ENCODE measurements around the gene TMEM151B. TPM values are rescaled to one million over a fixed set of nuclear protein-coding genes. Genes with fewer than 3 reads are reported as not detected.

Gene TMEM151B
- total RNA-seq, 1 experiment from 2014 or later: not detected

- intact Hi-C loops (cut with micrococcal nuclease; ENCODE audit: unreplicated experiment): no loop called here
- Mint-ChIP-seq H3K4me3 (ENCODE audit: unreplicated experiment) (no peak overlapping the region), H3K36me3 (ENCODE audit: insufficient read depth, unreplicated experiment) (peaks cover 32% of the 10 kb centered on the region), H3K9me3 (ENCODE audit: unreplicated experiment) (no peaks in the 10 kb centered on the region), H3K27ac (ENCODE audit: unreplicated experiment) (no peak overlapping the region), H3K4me1 (ENCODE audit: low read depth, unreplicated experiment) (no peaks in the 10 kb centered on the region), H3K27me3 (ENCODE audit: insufficient read depth, unreplicated experiment) (no peaks in the 10 kb centered on the region)
- ChIA-PET POLR2A (no interaction called here), CTCF (interaction anchor here (0.7 kb wide), 1 partner anchor 42 kb away, joined by 3 read pairs; no protein-coding TSS in a partner anchor)
- Histone ChIP-seq H3K4me3 (ENCODE audit: low read depth, low read length) (no peak overlapping the region), H3K9me3 (no peaks in the 10 kb centered on the region), H3K4me1 (no peaks in the 10 kb centered on the region), H3K36me3 (ENCODE audit: control insufficient read depth, insufficient read depth, low read length) (peaks cover 2% of the 10 kb centered on the region; the same call in 1 of the 2 replicates), H3K27me3 (replicated peaks; ENCODE audit: control insufficient read depth, insufficient read depth, low read length) (no peaks in the 10 kb centered on the region)
- no peak for TF ChIP-seq CTCF (IDR thresholded peaks at IDR 0.05; ENCODE audit: insufficient read depth in 1 of 2, low read depth in 1 of 2, low read length in 1 of 2, severe bottlenecking in 1 of 2, unreplicated experiment in 1 of 2)
- no peak for DNase-seq
- BruUV-seq (replicated peaks): no TSS peak
Measured at GRCh38 chr6:44306710-44307109, 36.5 kb downstream of the TMEM151B start.

GRCh38 chr6:44307217-44307616, 37.0 kb downstream of the TMEM151B start:
- Histone ChIP-seq H3K27me3 (replicated peaks; ENCODE audit: control insufficient read depth, insufficient read depth, low read length) (no peaks in the 10 kb centered on the region), H3K4me3 (ENCODE audit: low read depth, low read length) (no peak overlapping the region), H3K36me3 (ENCODE audit: control insufficient read depth, insufficient read depth, low read length) (peaks cover 2% of the 10 kb centered on the region; the same call in 1 of the 2 replicates), H3K4me1 (no peaks in the 10 kb centered on the region), H3K9me3 (no peaks in the 10 kb centered on the region)
- intact Hi-C loops (cut with micrococcal nuclease; ENCODE audit: unreplicated experiment): no loop called here
- POLR2A ChIA-PET: no interaction called here
- CTCF ChIA-PET: interaction anchor here (0.7 kb wide), 1 partner anchor 43 kb away, joined by 3 read pairs; no protein-coding TSS in a partner anchor
- TF ChIP-seq CTCF (IDR thresholded peaks at IDR 0.05; ENCODE audit: insufficient read depth in 1 of 2, low read depth in 1 of 2, low read length in 1 of 2, severe bottlenecking in 1 of 2, unreplicated experiment in 1 of 2): no peak
- Mint-ChIP-seq H3K4me1 (ENCODE audit: low read depth, unreplicated experiment) (no peaks in the 10 kb centered on the region), H3K36me3 (ENCODE audit: insufficient read depth, unreplicated experiment) (peaks cover 32% of the 10 kb centered on the region), H3K9me3 (ENCODE audit: unreplicated experiment) (no peaks in the 10 kb centered on the region), H3K4me3 (ENCODE audit: unreplicated experiment) (no peak overlapping the region), H3K27me3 (ENCODE audit: insufficient read depth, unreplicated experiment) (no peaks in the 10 kb centered on the region), H3K27ac (ENCODE audit: unreplicated experiment) (no peak overlapping the region)
- no TSS peak for BruUV-seq (replicated peaks)
- DNase-seq: no peak

- no peak for TF ChIP-seq CTCF (IDR thresholded peaks at IDR 0.05; ENCODE audit: insufficient read depth in 1 of 2, low read depth in 1 of 2, low read length in 1 of 2, severe bottlenecking in 1 of 2, unreplicated experiment in 1 of 2)
- no peaks in the 10 kb centered on the region for H3K4me1 ChIP-seq
- H3K36me3 ChIP-seq (ENCODE audit: control insufficient read depth, insufficient read depth, low read length): no peaks in the 10 kb centered on the region; the same call in 1 of the 2 replicates
- Mint-ChIP-seq H3K4me3 (ENCODE audit: unreplicated experiment) (no peak overlapping the region), H3K27ac (ENCODE audit: unreplicated experiment) (no peak overlapping the region), H3K9me3 (ENCODE audit: unreplicated experiment) (no peaks in the 10 kb centered on the region), H3K4me1 (ENCODE audit: low read depth, unreplicated experiment) (no peaks in the 10 kb centered on the region), H3K27me3 (ENCODE audit: insufficient read depth, unreplicated experiment) (no peaks in the 10 kb centered on the region), H3K36me3 (ENCODE audit: insufficient read depth, unreplicated experiment) (peaks cover 22% of the 10 kb centered on the region)
- DNase-seq: no peak
- POLR2A ChIA-PET: no interaction called here
- no peaks in the 10 kb centered on the region for H3K27me3 ChIP-seq (replicated peaks; ENCODE audit: control insufficient read depth, insufficient read depth, low read length)
- intact Hi-C loops (cut with micrococcal nuclease; ENCODE audit: unreplicated experiment): no loop called here
- H3K9me3 ChIP-seq: no peaks in the 10 kb centered on the region
- H3K4me3 ChIP-seq (ENCODE audit: low read depth, low read length): no peak overlapping the region
- CTCF ChIA-PET: interaction anchor here (0.6 to 0.7 kb wide), 2 partner anchors 41 to 66 kb away, joined by 3 read pairs; no protein-coding TSS in a partner anchor
- BruUV-seq (replicated peaks): no TSS peak
Measured at GRCh38 chr6:44309092-44309491, 38.8 kb downstream of the TMEM151B start.
